HEK293T (cell line): ENCODE measurements around the gene FBLN1.

Experiments used
- ARNT ChIP-seq: fragments of 450-650 bp; IDR thresholded peaks from 2 replicates; pipeline ENCODE4 v1.6.1; 2017; ENCODE audit warnings: mild to moderate bottlenecking
- BHLHE40 ChIP-seq: fragments of 450-650 bp; IDR thresholded peaks from 2 replicates; pipeline ENCODE4 v1.6.1; 2016; ENCODE audit warnings: mild to moderate bottlenecking, moderate library complexity, borderline replicate concordance
- CTBP1 ChIP-seq: fragments of 450-650 bp; IDR thresholded peaks from 2 replicates; pipeline ENCODE4 v1.6.1; 2016; ENCODE audit warnings: borderline replicate concordance
- FOXA1 ChIP-seq: fragments of 450-650 bp; IDR thresholded peaks from 2 replicates; pipeline ENCODE4 v1.6.1; 2016; ENCODE audit warnings: mild to moderate bottlenecking
- FOXM1 ChIP-seq: fragments of 450-650 bp; IDR thresholded peaks from 2 replicates; pipeline ENCODE4 v1.6.1; 2017; ENCODE audit warnings: mild to moderate bottlenecking, borderline replicate concordance
- HDGF ChIP-seq: fragments of 450-650 bp; IDR thresholded peaks from 2 replicates; pipeline ENCODE4 v1.6.1; 2017; ENCODE audit warnings: antibody characterized with exemption, borderline replicate concordance
- LEF1 ChIP-seq: fragments of 450-650 bp; IDR thresholded peaks from 2 replicates; pipeline ENCODE4 v1.6.1; 2017; ENCODE audit warnings: mild to moderate bottlenecking, borderline replicate concordance
- NFRKB ChIP-seq: fragments of 450-650 bp; IDR thresholded peaks from 2 replicates; pipeline ENCODE4 v1.6.1; 2016; ENCODE audit warnings: mild to moderate bottlenecking, moderate library complexity
- SP1 ChIP-seq: fragments of 450-650 bp; IDR thresholded peaks from 2 replicates; pipeline ENCODE4 v1.6.1; 2017
- TARDBP ChIP-seq: fragments of 450-650 bp; IDR thresholded peaks from 2 replicates; pipeline ENCODE4 v1.6.1; 2016
- ZNF384 ChIP-seq: fragments of 450-650 bp; IDR thresholded peaks from 2 replicates; pipeline ENCODE4 v1.6.1; 2016

DNA sequence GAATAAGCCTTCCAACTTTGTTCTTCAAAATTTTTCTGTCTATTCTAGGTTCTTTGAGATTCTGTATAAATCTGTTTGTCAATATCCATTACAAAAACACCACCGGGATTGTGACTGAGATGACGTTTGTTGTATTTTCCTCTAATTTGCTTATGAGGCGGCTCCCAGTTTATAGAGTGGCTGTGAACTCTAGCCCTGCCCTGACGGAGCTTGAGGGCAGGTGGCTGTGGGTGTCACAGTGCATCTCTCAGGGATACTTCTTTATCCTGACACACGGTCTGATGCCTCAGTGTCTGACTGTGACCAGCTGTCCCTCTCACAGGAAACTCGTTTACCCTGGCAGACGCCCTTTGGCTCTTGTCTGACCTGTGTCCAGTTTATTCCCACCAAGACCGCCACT is 115.3 kb downstream of the FBLN1 start:
- TF ChIP-seq SP1 (no peak), ZNF384 (no peak), FOXA1 (no peak), FOXM1 (no peak), ARNT (no peak), HDGF (no peak), BHLHE40 (no peak), NFRKB (no peak), CTBP1 (no peak), TARDBP (no peak), LEF1 (no peak)
